ENCODE results near the gene MCM7. TPM values are rescaled to one million over a fixed set of nuclear protein-coding genes. Genes with fewer than 3 reads are reported as not detected.

Gene MCM7
- total RNA-seq, 4 donors from 2014 or later, result 18.7 to 74.8 (median 43.3) TPM

DNA sequence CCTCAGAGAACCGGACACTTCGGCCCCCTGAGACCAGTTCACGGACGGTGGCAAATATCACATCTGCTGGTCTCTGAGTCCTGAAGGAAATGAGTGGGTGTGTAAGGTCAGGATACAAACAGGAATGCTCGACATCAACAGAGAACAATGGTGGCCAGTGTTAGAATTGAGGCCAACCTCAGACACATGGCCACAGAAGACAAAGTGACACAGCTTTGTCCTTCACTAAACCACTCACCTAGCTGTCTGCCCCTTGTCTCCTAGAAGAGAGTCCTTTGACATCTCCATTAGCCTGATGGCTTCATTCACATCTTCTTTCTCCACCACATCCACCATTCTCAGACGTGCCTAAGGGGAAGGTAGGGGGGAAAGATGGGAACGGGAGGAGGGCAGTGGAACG lies 8.1 kb downstream of the MCM7 start:
- Histone ChIP-seq H3K4me1 (peaks cover 0 to 4% of the 10 kb centered on the region in 2 donors), H3K9me3 (no peaks in the 10 kb centered on the region), H3K36me3 (no peaks in the 10 kb centered on the region), H3K27me3 (no peaks in the 10 kb centered on the region), H3K4me3 (no peak overlapping the region), H3K27ac (no peak overlapping the region)
- TF ChIP-seq, protein P1, sequence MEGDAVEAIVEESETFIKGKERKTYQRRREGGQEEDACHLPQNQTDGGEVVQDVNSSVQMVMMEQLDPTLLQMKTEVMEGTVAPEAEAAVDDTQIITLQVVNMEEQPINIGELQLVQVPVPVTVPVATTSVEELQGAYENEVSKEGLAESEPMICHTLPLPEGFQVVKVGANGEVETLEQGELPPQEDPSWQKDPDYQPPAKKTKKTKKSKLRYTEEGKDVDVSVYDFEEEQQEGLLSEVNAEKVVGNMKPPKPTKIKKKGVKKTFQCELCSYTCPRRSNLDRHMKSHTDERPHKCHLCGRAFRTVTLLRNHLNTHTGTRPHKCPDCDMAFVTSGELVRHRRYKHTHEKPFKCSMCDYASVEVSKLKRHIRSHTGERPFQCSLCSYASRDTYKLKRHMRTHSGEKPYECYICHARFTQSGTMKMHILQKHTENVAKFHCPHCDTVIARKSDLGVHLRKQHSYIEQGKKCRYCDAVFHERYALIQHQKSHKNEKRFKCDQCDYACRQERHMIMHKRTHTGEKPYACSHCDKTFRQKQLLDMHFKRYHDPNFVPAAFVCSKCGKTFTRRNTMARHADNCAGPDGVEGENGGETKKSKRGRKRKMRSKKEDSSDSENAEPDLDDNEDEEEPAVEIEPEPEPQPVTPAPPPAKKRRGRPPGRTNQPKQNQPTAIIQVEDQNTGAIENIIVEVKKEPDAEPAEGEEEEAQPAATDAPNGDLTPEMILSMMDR (IDR thresholded peaks at IDR 0.05), result no peak
- no peak for TF ChIP-seq POLR2A (IDR thresholded peaks at IDR 0.05)
- DNase-seq, result no peak
- intact Hi-C loops (cut with DNase I; ENCODE audit: low total_unique reads), result no loop called here

DNA sequence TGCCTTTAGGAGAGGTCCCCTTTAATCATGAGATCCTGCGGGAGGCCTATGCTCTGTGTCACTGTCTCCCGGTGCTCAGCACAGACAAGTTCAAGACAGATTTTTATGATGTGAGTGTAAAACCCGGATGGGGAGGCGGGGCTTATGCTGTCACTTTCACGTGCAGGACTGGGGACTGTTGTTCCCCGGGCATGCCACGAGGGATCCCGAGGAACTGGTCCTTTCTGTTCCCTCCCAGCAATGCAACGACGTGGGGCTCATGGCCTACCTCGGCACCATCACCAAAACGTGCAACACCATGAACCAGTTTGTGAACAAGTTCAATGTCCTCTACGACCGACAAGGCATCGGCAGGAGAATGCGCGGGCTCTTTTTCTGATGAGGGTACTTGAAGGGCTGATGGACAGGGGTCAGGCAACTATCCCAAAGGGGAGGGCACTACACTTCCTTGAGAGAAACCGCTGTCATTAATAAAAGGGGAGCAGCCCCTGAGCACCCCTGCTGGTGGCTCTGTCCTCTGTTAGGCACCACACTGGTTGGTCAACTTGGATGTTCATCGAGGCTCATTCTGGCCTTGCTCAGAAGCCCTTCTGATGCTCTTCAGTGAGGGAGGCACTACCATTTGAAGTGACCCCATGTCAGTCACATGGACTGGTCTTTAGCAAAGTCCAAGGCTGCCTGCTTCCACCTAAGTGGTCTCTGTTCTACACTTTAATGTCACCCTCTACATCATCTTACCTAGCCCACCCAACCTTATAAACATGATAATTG lies 9.6 kb downstream of the MCM7 start:
- intact Hi-C loops (cut with DNase I; ENCODE audit: low total_unique reads), result no loop called here
- no peak overlapping the region for H3K4me3 ChIP-seq
- no peak overlapping the region for H3K27ac ChIP-seq

DNA sequence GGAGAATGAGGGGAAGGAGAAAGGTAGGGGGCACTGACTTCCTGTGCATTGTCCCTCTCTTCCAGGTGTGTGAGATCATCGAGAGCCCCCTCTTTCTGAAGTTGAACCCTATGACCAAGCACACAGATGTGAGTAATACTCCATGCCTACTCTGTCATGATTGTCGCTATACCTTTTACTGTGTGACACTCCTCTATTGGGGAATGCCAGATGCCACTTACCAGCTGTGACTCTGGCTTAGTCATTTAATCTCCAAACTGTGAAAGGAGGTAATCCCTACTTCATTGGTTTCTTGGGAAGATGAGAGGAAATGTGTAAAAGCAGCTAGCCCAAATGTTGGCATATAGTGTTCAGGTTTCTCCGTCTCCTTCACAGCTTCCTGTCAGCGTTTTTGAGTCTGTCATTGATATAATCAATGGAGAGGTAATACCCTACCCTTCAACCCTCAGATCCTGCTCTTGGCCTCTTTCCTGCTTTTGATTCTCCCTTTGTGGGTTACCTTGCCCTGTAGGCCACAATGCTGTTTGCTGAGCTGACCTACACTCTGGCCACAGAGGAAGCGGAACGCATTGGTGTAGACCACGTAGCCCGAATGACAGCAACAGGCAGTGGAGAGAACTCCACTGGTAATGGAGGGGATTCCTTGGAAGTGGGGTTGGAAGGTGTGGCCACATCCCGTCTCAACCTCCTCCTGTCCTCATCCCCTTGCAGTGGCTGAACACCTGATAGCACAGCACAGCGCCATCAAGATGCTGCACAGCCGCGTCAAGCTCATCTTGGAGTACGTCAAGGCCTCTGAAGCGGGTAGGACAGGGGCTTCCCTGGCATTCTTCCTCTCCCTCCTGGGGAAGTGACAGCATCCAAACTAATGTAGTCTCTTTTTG lies 10.4 kb downstream of the MCM7 start:
- no peaks in the 10 kb centered on the region for H3K9me3 ChIP-seq
- DNase-seq, result no peak
- H3K27me3 ChIP-seq, result no peaks in the 10 kb centered on the region
- no peaks in the 10 kb centered on the region for H3K36me3 ChIP-seq
- TF ChIP-seq, protein P1 (IDR thresholded peaks at IDR 0.05), result no peak
- TF ChIP-seq POLR2A (IDR thresholded peaks at IDR 0.05), result no peak
- H3K4me1 ChIP-seq, result peaks cover 0 to 10% of the 10 kb centered on the region in 2 donors
- H3K27ac ChIP-seq, result no peak overlapping the region
- intact Hi-C loops (cut with DNase I; ENCODE audit: low total_unique reads), result no loop called here
- H3K4me3 ChIP-seq, result no peak overlapping the region

More for the DNA sequence above, 9.6 kb downstream of the MCM7 start:
- Histone ChIP-seq H3K27me3 (no peaks in the 10 kb centered on the region), H3K4me1 (peaks cover 0 to 10% of the 10 kb centered on the region in 2 donors), H3K36me3 (no peaks in the 10 kb centered on the region), H3K9me3 (no peaks in the 10 kb centered on the region)
- TF ChIP-seq, protein P1 (IDR thresholded peaks at IDR 0.05), result no peak
- TF ChIP-seq POLR2A (IDR thresholded peaks at IDR 0.05), result no peak
- DNase-seq, result no peak

DNA sequence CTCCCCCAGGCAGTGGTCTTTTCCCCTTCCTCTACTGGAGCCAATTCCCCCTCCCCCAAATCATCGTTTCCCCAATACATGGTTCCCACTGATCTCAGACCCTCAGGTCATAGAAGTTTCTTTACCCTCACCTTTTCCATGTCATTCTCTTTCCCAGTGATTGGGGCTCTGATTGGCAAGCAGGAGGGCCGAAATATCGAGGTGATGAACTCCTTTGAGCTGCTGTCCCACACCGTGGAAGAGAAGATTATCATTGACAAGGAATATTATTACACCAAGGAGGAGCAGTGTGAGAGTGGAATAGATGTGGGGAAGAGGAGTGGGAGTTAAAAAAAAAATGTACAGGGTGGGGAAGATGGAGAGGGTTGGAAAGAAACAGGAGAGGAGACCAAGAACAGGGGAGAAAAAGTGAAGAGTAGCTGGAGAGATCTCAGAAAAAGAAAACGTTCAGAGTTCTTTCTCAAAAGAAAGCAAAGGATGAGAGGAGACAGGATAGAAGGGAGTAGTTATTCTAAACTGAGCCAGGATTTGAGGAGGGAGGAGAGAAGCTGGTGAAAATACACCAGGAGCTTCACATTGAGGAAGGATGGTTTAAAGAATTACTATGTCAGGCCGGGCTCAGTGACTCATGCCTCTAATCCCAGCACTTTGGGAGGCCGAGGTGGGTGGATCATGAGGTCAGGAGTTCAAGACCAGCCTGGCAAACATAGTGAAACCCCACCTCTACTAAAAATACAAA lies 11.6 kb downstream of the MCM7 start:
- intact Hi-C loops (cut with DNase I; ENCODE audit: low total_unique reads), result no loop called here

More for the DNA sequence above, 11.6 kb downstream of the MCM7 start:
- TF ChIP-seq POLR2A (IDR thresholded peaks at IDR 0.05), result no peak
- TF ChIP-seq, protein P1 (IDR thresholded peaks at IDR 0.05), result no peak
- DNase-seq, result no peak
- Histone ChIP-seq H3K27me3 (no peaks in the 10 kb centered on the region), H3K9me3 (no peaks in the 10 kb centered on the region), H3K4me1 (peaks cover 0 to 10% of the 10 kb centered on the region in 2 donors), H3K4me3 (peak overlapping the region; percentile 80 to 97), H3K36me3 (no peaks in the 10 kb centered on the region), H3K27ac (peak overlapping the region; percentile 88 to 95)
